ENCODE data around the gene GRIN3A. TPM values are rescaled to one million over a fixed set of nuclear protein-coding genes. Genes with fewer than 3 reads are reported as not detected.
"Not testable (repeated sequence)": the region's sequence is repeated elsewhere in the genome, so short reads cannot be mapped to it uniquely, and the experiment has no call there.

Gene GRIN3A
- total RNA-seq, 2 donors from 2014 or later: 0.12 to 0.45 TPM

- H3K27me3 ChIP-seq: peaks cover 35% of the 10 kb centered on the region
Observed at GRCh38 chr9:101736717-101737116, 1.7 kb downstream of the GRIN3A start.

GRCh38 chr9:101731429-101731828, 7.0 kb downstream of the GRIN3A start:
- H3K4me1 ChIP-seq: no peaks in the 10 kb centered on the region
- H3K4me3 ChIP-seq: no peak overlapping the region
- TF ChIP-seq CTCF (IDR thresholded peaks at IDR 0.05): no peak
- no peak for DNase-seq
- H3K9me3 ChIP-seq: no peaks in the 10 kb centered on the region
- intact Hi-C loops (cut with DNase I): loop anchor here (5.0 kb wide), 1 partner anchor 124 kb away; no protein-coding TSS in a partner anchor
- no peaks in the 10 kb centered on the region for H3K36me3 ChIP-seq
- peaks cover 3% of the 10 kb centered on the region for H3K27me3 ChIP-seq
- no peak overlapping the region for H3K9ac ChIP-seq (ENCODE audit: low read depth in 2 of 2, low read length in 2 of 2)
- H3K27ac ChIP-seq: no peak overlapping the region

More at GRCh38 chr9:101736717-101737116, 1.7 kb downstream of the GRIN3A start:
- Histone ChIP-seq H3K36me3 (no peaks in the 10 kb centered on the region), H3K9ac (ENCODE audit: low read depth in 2 of 2, low read length in 2 of 2) (no peak overlapping the region), H3K4me3 (no peak overlapping the region), H3K4me1 (peaks cover 6% of the 10 kb centered on the region), H3K27ac (no peak overlapping the region), H3K9me3 (no peaks in the 10 kb centered on the region)
- no peak for DNase-seq
- intact Hi-C loops (cut with DNase I): no loop called here
- TF ChIP-seq CTCF (IDR thresholded peaks at IDR 0.05): no peak

GRCh38 chr9:101727612-101728524, 10.6 kb downstream of the GRIN3A start:
- no peak overlapping the region for H3K4me3 ChIP-seq
- peak; percentile 41 for TF ChIP-seq CTCF (IDR thresholded peaks at IDR 0.05)
- DNase-seq: no peak
- no peak overlapping the region for H3K27ac ChIP-seq
- no peaks in the 10 kb centered on the region for H3K9me3 ChIP-seq
- no peaks in the 10 kb centered on the region for H3K4me1 ChIP-seq
- no peak overlapping the region for H3K9ac ChIP-seq (ENCODE audit: low read depth in 2 of 2, low read length in 2 of 2)
- no peaks in the 10 kb centered on the region for H3K27me3 ChIP-seq
- intact Hi-C loops (cut with DNase I): no loop called here
- H3K36me3 ChIP-seq: no peaks in the 10 kb centered on the region

- H3K9me3 ChIP-seq; H3K27me3 ChIP-seq; H3K9ac ChIP-seq (ENCODE audit: low read depth in 2 of 2, low read length in 2 of 2); DNase-seq; intact Hi-C loops (cut with DNase I); H3K36me3 ChIP-seq; H3K4me3 ChIP-seq; H3K4me1 ChIP-seq; H3K27ac ChIP-seq: not testable (repeated sequence)
Observed at GRCh38 chr9:101724271-101724670, 14.2 kb downstream of the GRIN3A start.

GRCh38 chr9:101718192-101718591, 20.3 kb downstream of the GRIN3A start:
- intact Hi-C loops (cut with DNase I): no loop called here
- DNase-seq: no peak
- Histone ChIP-seq H3K27me3 (no peaks in the 10 kb centered on the region), H3K4me3 (no peak overlapping the region), H3K9ac (ENCODE audit: low read depth in 2 of 2, low read length in 2 of 2) (no peak overlapping the region), H3K4me1 (no peaks in the 10 kb centered on the region), H3K9me3 (no peaks in the 10 kb centered on the region), H3K36me3 (no peaks in the 10 kb centered on the region), H3K27ac (no peak overlapping the region)
- TF ChIP-seq CTCF (IDR thresholded peaks at IDR 0.05): no peak

GRCh38 chr9:101716629-101717028, 21.8 kb downstream of the GRIN3A start:
- H3K27ac ChIP-seq: no peak overlapping the region
- no peaks in the 10 kb centered on the region for H3K4me1 ChIP-seq
- no peak for TF ChIP-seq CTCF (IDR thresholded peaks at IDR 0.05)
- no peaks in the 10 kb centered on the region for H3K27me3 ChIP-seq
- H3K9me3 ChIP-seq: no peaks in the 10 kb centered on the region
- intact Hi-C loops (cut with DNase I): no loop called here
- DNase-seq: no peak
- H3K36me3 ChIP-seq: no peaks in the 10 kb centered on the region
- H3K4me3 ChIP-seq: no peak overlapping the region
- H3K9ac ChIP-seq (ENCODE audit: low read depth in 2 of 2, low read length in 2 of 2): no peak overlapping the region

Data from colonic mucosa (tissue), 4 donors.